Putamen (tissue), 1 donor: ENCODE measurements around the gene MT2A.
"Not testable (repeated sequence)": the region's sequence is repeated elsewhere in the genome, so short reads cannot be mapped to it uniquely, and the experiment has no call there.

Experiments
- DNase-seq: peaks from one replicate; pipeline ENCODE4 v3.0.0-alpha.2; 2016; ENCODE audit warnings: low spot score

MT2A gene

DNA sequence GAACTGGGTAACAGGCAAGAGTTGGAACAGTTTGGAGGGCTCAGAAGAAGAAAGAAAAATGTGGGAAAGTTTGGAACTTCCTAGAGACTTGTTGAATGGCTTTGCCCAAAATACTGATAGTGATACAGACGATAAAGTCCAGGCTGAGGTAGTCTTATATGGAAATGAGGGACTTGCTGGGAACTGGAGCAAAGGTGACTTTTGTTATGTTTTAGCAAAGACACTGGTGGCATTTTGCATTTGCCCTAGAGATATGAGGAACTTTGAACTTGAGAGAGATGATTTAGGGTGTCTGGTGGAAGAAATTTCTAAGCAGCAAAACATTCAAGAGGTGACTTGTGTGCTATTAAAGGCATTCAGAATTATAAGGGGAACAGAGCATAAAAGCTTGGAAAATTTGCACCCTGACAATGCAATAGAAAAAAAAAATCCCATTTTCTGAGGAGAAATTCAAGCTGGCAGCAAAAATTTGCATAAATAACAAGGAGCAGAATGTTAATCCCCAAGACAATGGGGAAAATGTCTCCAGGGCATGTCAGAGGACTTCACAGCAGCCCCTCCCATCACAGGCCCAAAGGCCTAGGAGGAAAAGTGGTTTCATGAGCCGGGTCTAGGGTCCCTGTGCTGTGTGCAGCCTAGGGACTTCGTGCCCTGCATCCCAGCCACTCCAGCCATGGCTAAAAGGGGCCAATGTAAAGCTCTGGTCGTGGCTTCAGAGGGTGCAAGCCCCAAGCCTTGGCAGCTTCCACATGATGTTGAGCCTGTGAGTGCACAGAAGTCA, 13.5 kb downstream of the MT2A start:
- DNase-seq, result not testable (repeated sequence)

DNA sequence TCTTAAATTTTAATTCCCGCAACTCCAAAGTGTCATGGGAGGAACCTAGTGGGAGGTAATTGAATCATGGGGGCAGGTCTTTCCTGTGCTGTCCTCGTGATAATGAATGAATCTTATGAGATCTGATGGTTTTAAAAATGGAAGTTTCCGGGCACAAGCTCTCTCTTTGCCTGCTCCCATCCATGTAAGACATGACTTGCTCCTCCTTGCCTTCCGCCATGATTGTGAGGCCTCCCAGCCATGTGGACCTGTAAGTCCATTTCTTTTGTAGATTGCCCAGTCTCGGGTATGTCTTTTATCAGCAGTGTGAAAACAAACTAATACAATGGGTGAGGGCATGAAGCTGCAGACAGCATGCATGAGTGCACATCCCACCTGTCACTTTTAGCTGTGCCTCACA, 14.8 kb downstream of the MT2A start:
- DNase-seq, result not testable (repeated sequence)

GRCh38 chr16:56623637-56624036, 15.3 kb downstream of the MT2A start:
- no peak for DNase-seq

- peak; percentile 73 for DNase-seq
Observed at GRCh38 chr16:56625140-56625942, 17.0 kb downstream of the MT2A start, which contains the start of gene MT1E. MT1E (plus strand) TSS chr16:56625781; CDS start chr16:56625852, 71 bp downstream.

DNA sequence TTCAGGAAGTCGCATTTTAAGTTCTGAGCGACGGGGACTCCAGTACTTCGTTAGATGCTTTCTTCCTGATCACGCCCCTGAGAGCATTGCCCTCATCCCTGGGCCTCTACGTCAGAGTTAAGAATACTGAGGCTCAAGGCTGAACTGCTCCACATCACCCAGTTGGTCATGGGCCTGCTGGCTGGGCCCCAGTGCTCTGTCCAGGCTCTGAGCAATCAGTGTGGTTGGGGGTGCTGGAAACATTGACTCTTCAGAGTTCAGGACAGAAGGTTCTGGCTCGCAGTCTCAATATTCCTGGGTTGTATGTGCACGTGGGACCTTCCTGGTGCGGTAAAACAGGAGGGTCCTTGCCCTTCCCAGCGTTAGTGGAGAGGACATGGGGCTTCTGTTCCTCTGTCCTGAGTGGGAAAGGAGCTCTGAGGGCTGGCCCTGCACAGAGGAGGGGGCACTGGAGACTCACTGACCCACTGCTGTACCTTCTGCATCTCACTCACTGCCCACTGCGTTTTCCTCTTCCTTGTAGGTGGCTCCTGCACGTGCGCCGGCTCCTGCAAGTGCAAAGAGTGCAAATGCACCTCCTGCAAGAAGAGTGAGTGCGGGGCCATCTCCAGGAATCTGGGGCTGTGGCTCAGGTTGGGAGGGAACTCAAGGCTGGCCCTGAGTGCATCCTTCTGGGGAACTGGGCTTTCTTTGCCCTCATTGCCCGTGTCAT, 17.7 kb downstream of the MT2A start:
- no peak for DNase-seq

DNA sequence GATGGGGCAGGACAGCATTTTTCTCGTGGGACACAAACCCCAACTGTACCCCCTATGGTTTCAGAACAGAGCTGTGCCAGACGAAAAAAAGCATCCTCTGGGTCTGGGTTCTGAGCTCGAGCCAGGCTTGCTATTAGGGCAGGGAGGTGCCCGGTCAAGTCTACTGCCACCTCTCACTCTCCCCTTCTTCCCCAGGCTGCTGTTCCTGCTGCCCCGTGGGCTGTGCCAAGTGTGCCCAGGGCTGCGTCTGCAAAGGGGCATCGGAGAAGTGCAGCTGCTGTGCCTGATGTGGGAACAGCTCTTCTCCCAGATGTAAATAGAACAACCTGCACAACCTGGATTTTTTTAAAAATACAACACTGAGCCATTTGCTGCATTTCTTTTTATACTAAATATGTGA, 18.3 kb downstream of the MT2A start:
- no peak for DNase-seq

GRCh38 chr16:56628486-56629350, 20.3 kb downstream of the MT2A start:
- no peak for DNase-seq

- no peak for DNase-seq
Observed at GRCh38 chr16:56629531-56629930, 21.1 kb downstream of the MT2A start.

DNA sequence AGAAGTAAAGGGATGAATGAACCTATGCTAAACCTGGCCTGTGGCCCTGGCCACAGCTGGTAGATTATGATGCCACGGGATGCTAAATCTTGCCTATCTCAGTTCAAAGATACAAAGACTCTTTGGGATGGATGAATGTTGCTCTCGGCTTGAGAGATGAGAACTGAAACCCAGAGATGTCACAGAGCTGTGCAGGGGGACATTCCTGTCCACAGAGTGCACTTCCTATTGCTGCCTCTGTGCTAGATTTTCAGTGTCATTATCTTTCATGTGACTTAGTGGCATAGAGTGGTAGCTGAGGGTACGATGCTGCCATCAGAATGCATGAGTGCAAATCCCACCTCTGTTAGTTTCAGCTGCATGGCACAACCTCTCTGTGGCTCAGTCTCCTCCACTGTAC, 21.8 kb downstream of the MT2A start:
- no peak for DNase-seq

- no peak for DNase-seq
Observed at GRCh38 chr16:56631197-56631596, 22.8 kb downstream of the MT2A start.

DNA sequence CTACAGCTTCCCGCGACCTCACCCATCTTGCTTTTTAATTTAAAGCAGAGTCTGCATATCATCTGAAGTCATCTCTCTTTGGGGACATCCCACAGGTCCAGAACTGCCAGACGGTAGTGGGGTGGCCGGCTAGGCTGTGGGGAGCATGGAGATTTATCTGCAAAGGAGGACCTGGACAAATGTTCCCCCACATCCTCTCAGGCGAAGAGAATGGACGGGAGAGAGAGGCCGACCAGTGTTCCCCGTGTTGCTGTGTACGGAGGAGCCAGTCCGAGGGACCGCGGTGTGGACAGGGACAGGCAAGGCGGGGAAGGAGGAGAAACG, 23.4 kb downstream of the MT2A start:
- no peak for DNase-seq

GRCh38 chr16:56632156-56632847, 23.9 kb downstream of the MT2A start, which contains the start of gene MT1M:
MT1M (plus strand) TSS chr16:56632659; CDS start chr16:56632732, 73 bp downstream.
- peak; percentile 55 for DNase-seq

DNA sequence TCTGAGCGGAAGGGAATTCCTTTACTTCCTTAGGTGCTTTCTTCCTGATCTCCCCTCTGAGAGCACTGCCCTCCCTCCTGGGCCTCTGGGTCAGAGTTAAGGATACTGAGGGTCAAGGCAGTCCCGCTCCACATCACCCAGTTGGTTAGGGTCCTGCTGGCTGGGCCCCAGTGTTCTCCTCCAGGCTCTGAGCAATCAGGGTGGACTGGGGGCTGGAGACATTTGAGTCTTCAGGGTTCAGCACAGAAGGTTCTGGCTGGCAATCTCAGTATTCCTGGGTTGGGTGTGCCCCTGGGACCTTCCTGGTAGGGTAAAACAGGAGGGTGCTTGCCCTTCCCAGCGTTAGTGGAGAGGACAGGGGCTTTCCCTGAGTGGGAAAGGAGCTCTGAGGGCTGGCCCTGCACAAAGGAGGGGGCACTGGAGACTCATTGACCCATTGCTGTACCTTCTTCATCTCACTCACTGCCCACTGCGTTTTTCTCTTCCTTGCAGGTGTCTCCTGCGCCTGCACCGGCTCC, 24.5 kb downstream of the MT2A start:
- no peak for DNase-seq

- DNase-seq, result no peak
Observed at GRCh38 chr16:56633535-56633934, 25.2 kb downstream of the MT2A start.

DNA sequence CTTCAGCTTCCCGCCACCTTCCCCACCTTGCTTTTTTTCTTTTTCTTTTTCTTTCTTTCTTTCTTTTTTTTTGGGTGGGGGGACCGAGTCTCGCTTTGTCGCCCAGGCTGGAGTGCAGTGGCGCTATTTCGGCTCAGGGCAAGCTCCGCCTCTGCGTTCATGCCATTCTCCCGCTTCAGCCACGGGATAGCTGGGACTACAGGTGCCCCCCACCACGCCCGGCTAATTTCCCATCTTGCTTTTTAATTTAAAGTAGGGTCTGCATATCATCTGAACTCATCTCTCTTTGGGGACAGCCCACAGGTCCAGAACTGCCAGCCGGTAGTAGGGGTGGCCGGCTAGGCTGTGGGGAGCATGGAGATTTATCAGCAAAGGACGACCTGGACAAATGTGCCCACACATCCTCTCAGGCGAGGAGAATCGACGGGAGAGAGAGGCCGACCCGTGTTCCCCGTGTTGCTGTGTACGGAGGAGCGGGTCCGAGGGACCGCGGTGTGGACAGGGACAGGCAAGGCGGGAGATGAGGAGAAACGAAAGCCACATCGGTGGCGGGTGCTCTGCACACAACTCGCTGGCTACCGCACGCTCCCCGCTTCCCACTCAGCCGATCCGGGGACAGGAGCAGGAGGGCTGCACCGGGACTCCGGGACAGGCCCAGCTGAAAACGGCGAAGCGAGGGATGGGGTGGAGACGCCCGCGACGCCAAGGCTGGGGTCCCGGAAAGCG, 26.5 kb downstream of the MT2A start:
- DNase-seq, result no peak

DNA sequence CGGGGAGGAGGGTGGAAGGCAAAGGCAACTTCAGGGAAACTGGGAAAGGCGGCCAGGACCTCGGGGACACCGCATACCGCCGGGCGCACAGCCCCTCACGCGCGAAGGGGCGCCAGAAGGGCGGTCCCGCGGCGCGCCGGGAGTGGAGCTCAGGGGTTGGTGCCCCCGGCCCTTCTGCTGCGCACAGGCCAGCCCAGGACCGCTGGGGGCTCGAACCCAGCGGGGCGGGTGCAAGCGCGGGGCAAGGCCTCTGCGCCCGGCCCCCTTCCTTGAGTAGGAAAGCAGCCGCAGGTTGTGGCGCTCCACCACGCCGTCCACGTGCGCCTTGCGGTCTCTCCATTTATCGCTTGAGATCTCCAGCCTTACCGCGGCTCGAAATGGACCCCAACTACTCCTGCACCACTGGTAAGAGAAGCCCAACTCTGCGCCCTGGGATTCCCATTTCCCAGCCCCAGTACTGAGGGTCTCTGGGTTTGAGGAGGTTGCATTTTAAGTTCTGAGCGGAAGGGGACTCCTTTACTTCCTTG, 27.1 kb downstream of the MT2A start:
- no peak for DNase-seq

- no peak for DNase-seq
Observed at GRCh38 chr16:56636616-56637413, 28.4 kb downstream of the MT2A start.

DNA sequence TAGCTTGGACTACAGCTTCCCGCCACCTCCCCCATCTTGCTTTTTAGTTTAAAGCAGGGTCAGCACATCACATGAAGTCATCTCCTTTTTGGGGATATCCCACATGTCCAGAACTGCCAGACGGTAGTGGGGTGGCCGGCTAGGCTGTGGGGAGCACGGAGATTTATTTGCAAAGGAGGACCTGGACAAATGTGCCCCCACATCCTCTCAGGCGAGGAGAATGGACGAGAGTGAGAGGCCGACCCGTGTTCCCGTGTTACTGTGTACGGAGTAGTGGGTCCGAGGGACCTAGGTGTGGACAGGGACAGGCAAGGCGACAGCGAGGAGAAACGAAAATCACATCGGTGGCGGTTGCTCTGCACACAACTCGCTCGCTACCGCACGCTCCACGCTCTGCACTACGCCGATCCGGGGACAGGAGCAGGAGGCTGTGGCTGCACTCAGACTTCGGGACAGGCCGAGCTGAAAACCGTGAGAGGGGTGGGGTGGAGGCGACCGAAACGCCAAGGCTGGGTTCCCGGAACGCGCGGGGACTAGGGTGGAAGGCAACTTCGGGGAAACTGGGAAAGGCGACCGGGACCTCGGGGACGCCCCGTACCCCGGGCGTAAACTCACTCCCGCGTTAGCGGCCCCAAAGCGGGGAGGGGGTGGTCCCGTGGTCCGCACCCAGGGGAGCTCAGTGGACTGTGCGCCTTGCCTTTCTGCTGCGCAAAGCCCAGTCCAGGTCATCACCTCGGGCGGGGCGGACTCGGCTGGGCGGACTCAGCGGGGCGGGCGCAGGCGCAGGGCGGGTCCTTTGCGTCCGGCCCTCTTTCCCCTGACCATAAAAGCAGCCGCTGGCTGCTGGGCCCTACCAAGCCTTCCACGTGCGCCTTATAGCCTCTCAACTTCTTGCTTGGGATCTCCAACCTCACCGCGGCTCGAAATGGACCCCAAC, 29.7 kb downstream of the MT2A start, which contains the start of gene MT1A:
MT1A (plus strand) TSS at position 853 of the 937 bp plus-strand sequence; CDS start at position 926, 73 bp downstream.
- no peak for DNase-seq
